ENCODE data around the gene CFL1. TPM values are rescaled to one million over a fixed set of nuclear protein-coding genes. Genes with fewer than 3 reads are reported as not detected.
"Not testable (repeated sequence)": the region's sequence is repeated elsewhere in the genome, so short reads cannot be mapped to it uniquely, and the experiment has no call there.

CFL1 gene
- 1,273 and 1,592 TPM in 2 replicates for total RNA-seq (2014; rRNA removed; shearing (Covaris generic))

GRCh38 chr11:65857853-65858680, at the start of gene CFL1:
Gene CFL1 (minus strand): TSS chr11:65858180. CDS start chr11:65858099, 81 bp downstream.
- DNase-seq (ENCODE audit: low spot score), result peak; percentile 97
- in situ Hi-C loops (cut with HindIII; ENCODE audit: low sequenced_read_pairs), result no loop called here

DNA sequence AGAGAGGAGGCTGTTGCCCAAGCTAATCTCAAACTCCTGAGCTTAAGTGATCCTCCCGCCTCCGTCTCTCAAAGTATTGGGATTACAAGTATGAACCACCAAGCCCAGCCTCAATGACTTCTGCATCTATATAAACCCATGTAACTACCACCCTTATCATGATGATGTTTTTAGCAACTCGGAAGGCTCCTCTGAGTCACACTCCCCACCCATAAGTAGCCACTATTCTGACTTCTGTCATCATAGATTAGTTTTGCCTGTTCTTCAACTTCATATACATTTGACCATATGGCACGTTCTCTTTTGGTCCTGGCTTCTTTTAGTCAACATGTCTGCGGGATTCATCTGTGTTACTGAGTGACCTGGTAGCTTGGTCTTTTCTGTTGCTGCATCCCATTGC, 48.6 kb upstream of the CFL1 start:
- DNase-seq (ENCODE audit: low spot score), result no peak
- in situ Hi-C loops (cut with HindIII; ENCODE audit: low sequenced_read_pairs), result no loop called here

DNA sequence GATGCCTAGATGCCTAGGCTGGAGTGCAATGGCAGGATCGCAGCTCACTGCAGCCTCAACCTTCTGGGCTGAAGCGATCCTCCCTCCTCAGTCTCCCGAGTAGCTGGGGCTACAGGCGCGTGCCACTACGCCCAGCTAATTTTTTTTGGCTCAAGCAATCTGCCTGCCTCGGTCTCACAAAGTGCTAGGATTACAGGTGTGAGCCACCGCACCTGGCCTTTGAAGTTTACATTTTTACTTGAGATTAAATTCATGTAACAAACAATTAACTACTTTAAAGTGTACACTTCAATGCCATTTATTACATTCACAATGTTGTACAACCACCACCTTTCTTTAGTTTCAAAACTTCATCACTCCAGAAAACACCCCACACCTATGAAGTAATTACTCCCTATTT, 45.7 kb upstream of the CFL1 start:
- in situ Hi-C loops (cut with HindIII; ENCODE audit: low sequenced_read_pairs), result no loop called here
- DNase-seq (ENCODE audit: low spot score), result no peak

- DNase-seq (ENCODE audit: low spot score), result no peak
- in situ Hi-C loops (cut with HindIII; ENCODE audit: low sequenced_read_pairs), result no loop called here
Measured at GRCh38 chr11:65903068-65903481, 45.1 kb upstream of the CFL1 start.

GRCh38 chr11:65900899-65901180, 42.9 kb upstream of the CFL1 start:
- no peak for DNase-seq (ENCODE audit: low spot score)
- in situ Hi-C loops (cut with HindIII; ENCODE audit: low sequenced_read_pairs), result no loop called here

GRCh38 chr11:65900125-65900898, 42.3 kb upstream of the CFL1 start, which contains the start of gene FOSL1:
Gene FOSL1 (minus strand): TSS chr11:65900388. CDS start chr11:65900339, 49 bp downstream.
- in situ Hi-C loops (cut with HindIII; ENCODE audit: low sequenced_read_pairs), result no loop called here

DNA sequence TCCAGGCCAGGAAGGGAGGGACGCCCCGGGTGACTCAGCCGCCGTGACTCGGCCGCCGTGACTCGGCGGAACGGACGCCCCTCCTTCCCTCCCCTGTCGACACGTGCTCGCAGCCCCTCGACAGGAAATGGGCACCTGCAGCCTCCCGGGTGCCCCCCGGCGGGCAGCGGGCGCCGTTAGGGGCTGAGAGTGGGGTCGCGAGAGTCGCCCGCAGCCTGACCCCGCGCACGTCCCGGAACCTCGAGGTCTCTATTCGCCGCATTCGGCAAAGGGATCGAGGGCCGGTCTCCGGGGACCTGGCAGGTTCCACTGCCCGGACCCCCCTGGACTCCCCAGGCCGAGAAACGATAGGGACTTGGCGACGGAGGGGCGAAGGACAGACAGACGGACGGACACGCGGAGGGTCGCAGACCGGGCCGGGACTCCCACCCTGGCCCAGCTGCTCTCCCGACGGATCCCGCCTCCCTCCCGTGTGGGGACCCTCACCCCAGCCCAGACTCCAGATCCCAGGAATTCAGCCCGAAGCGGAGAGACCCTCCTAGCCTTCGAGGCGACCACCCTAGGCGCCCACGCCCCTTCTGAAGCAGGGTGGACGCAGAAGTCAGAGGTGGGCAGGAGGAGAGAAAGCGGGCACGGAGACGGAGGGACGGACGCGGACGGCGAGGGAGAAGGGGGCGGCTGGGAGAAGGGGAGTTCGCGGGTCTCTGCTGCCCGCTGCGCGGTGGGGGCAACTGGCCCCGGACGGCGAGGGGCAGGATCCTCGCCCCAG, 41.6 kb upstream of the CFL1 start:
- in situ Hi-C loops (cut with HindIII; ENCODE audit: low sequenced_read_pairs), result no loop called here
- no peak for DNase-seq (ENCODE audit: low spot score)

More at GRCh38 chr11:65900125-65900898, 42.3 kb upstream of the CFL1 start, which contains the start of gene FOSL1:
- DNase-seq (ENCODE audit: low spot score), result peak; percentile 77

DNA sequence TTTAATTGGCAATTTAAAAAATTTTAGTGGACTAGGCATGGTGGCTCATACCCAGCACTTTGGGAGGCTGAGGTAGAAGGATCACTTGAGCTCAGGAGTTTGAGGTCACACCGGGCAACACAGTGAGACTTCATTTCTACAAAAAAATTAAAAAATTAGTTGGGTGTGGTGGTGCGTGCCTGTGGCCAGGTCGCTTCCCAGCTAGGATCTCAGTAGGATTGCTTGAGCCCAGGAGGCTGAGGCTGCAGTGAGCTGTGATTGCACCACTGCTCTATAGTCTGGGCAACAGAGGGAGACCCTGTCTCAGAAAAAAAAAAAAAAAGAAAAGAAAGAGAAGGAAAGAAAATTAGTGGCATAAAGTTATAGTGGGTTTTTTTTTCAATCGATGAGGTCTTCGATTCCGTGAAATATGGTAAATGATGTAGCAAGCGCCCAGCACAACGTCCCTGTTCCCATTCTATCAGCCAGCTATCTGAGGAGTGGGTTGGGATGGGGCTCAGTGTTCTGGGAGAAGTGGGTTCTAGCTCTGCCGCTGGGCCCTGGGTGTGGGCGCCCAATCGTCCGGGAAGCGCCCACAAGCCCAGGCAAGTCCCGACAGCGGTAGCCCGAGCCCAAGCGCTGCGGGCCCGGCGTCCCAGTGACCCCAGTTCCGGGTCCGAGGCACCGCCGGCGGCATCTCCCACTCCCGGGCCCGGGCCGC, 40.8 kb upstream of the CFL1 start:
- DNase-seq (ENCODE audit: low spot score), result no peak
- in situ Hi-C loops (cut with HindIII; ENCODE audit: low sequenced_read_pairs), result no loop called here

- DNase-seq (ENCODE audit: low spot score), result no peak
- in situ Hi-C loops (cut with HindIII; ENCODE audit: low sequenced_read_pairs), result no loop called here
Measured at GRCh38 chr11:65897020-65897471, 39.1 kb upstream of the CFL1 start.

GRCh38 chr11:65896034-65896999, 38.3 kb upstream of the CFL1 start:
- in situ Hi-C loops (cut with HindIII; ENCODE audit: low sequenced_read_pairs), result no loop called here
- DNase-seq (ENCODE audit: low spot score), result no peak

DNA sequence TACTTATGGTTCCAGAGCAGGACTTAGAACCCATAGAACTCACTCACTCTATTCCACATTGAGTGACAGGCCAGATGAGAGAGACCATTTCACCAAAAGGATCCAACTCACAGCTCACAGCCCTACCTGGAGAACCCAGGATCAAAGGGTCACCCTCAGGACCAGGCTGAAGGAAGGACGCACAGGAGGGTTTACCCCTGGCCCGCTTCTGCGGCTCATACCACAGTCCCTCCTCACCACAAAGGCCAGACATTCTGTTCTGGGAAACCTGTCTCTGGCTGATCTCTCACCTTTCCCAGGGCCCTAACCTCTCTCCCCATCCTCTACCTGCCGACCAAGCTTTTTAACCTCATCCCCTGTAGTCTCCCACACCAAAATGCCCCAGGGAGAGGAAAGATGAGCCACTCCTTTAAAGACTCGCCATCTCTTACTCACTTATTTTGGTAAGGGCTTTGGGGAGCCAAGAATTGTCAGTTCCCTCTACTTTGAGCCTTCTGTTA, 37.6 kb upstream of the CFL1 start:
- in situ Hi-C loops (cut with HindIII; ENCODE audit: low sequenced_read_pairs), result no loop called here
- DNase-seq (ENCODE audit: low spot score), result no peak

DNA sequence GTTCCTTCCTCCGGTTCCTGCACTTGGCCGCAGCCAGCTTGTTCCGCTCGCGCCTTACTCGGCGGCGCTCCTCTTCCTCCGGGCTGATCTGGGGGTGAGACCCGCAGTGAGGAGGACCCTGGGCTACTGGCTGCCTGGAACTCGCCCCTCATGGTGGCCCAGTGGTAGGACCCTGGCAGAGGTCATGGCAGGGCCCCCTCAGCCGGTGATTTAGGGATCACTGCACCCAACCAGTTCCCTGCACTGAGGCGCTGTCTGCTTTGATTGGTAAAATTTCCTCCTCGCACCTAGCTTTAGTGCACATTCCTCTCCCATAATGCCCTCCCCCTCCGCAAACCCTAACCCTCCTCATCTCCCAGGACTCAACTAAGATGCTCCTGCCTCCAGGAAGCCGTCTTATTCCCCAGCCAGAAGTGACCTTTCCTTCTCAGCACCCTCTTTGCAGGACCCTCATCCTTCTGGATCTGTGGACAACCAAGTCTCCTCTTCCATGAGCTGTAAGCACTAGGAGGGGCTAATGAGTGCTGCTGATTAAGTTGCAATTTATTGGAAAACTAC, 36.1 kb upstream of the CFL1 start:
- in situ Hi-C loops (cut with HindIII; ENCODE audit: low sequenced_read_pairs), result no loop called here
- DNase-seq (ENCODE audit: low spot score), result no peak

DNA sequence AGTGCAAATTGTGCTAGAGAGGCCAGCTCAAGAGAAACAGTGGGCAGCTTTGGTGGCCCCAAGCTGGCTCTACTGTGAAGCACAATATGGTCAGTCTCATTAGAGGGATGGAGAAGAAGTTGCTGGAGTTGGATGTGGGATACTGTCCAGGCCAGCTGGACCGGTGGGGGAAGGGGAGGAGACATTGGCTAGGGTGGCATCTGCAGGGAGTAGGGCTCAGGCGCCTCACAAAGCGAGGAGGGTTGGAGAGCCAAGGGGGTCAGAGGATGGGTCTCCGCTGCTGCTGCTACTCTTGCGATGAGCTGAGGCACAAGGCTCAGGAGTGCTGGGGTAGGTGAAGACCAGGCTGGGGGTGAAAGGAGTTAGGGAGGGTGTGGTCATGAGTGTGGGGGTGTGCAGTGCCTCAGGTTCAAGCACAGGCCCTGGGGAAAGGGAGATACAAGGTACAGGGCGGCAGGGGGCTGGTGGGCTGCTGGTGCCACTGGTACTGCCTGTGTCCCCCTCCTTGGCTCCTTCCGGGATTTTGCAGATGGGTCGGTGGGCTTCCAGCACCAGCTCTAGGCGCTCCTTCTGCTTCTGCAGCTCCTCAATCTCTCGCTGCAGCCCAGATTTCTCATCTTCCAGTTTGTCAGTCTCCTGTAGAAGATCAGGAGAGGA, 34.8 kb upstream of the CFL1 start:
- peak; percentile 37 for DNase-seq (ENCODE audit: low spot score)
- in situ Hi-C loops (cut with HindIII; ENCODE audit: low sequenced_read_pairs), result no loop called here

GRCh38 chr11:65892137-65892540, 34.2 kb upstream of the CFL1 start:
- in situ Hi-C loops (cut with HindIII; ENCODE audit: low sequenced_read_pairs), result not testable (repeated sequence)
- DNase-seq (ENCODE audit: low spot score), result peak; percentile 40

DNA sequence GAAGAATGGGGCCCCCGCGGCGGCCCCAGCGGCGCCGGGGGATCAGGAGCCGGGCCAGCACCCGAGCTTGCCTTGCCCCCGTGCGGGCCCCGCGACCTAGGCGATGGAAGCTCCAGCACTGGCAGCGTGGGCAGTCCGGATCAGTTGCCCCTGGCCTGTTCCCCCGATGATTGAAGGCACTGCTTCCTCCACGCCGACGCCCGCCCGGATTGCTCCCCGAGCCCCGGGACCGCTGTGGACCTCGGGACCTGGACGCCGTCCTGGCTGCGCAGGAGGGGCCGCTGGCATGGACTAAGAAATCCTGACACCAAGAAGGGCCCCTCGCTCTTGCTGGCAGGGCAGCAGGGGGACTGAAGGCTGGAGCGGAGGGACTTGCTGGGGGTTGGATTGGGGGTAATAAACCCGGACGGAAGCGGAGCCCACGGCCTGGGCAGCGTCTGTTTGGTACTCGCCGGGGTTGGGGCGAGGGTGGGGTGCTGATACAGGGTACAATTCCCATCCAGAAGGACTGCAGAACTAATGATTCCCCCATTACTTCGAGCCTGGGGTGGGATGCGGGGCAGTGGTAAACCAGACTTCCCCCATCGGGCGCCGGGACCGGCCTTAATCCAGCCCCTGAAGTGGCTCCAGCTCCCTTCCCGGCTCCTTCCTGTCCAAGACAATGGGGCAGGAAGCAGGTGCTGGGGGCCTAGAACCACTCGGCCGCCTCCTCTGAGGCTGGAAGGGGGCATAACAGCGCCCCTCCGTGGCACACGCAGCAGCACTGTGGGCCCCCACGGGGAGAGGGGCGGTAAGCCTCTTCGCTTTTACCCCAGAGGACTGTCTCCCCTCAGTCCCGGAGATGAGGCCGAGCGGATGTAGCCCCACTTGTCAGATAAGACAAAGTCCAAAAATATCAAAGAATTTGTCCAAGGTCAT, 33.5 kb upstream of the CFL1 start:
- in situ Hi-C loops (cut with HindIII; ENCODE audit: low sequenced_read_pairs), result no loop called here
- peak; percentile 32 for DNase-seq (ENCODE audit: low spot score)
